ENCODE results near the gene VPS36.
"Not testable (repeated sequence)": the region's sequence is repeated elsewhere in the genome, so short reads cannot be mapped to it uniquely, and the experiment has no call there.

VPS36 gene

DNA sequence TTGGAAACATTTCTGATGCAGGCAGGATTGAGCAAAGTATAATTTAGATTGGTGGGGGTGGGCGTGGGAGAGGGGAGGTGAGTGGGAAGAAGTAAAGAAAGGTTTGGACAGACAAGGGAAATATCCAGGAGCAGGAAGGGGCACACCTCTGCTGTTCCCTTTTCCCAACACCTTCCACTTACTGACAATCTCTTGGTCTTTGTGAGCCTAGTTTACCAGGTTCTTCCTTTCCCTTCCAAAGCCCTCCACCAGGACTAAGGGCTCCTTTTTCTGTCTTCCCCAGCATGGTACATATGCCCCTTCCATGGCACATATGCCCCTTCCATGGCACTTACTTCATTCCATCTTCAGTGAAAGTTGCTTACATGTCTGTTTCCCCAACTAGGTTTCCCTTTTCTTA lies 38.3 kb downstream of the VPS36 start:
- H3K27ac Mint-ChIP-seq = no peak overlapping the region
- H3K4me3 Mint-ChIP-seq = no peak overlapping the region
- peaks cover 4% of the 10 kb centered on the region for H3K27me3 Mint-ChIP-seq
- CTCF ChIA-PET = interaction anchor here (1.6 kb wide), 1 partner anchor 10 kb away, joined by 3 read pairs; no protein-coding TSS in a partner anchor
- peaks cover 19% of the 10 kb centered on the region for H3K36me3 Mint-ChIP-seq
- no peaks in the 10 kb centered on the region for H3K9me3 Mint-ChIP-seq
- no peaks in the 10 kb centered on the region for H3K4me1 Mint-ChIP-seq
- no peak for DNase-seq

DNA sequence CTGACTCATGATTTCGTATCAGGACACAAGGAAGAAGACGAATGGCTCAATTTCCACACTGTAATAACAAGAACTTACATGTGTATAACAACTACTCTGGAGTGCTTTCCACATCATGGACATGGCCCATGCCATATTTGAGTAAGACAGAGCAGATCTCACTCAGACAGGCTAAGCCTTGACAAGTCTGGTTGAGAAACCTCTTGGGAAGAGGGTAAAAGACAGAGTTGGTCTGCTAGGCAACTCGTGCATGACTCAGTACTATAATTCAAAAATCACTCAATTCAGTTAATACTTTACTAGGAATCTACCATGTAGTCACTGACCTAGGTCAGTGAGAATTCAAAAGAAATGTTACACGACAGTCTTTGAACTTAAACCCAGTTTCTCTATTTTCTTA lies 38.8 kb downstream of the VPS36 start:
- DNase-seq = no peak
- Mint-ChIP-seq H3K27me3 (peaks cover 4% of the 10 kb centered on the region), H3K36me3 (peaks cover 16% of the 10 kb centered on the region), H3K4me1 (no peaks in the 10 kb centered on the region), H3K27ac (no peak overlapping the region), H3K4me3 (no peak overlapping the region), H3K9me3 (no peaks in the 10 kb centered on the region)
- CTCF ChIA-PET = interaction anchor here (1.6 kb wide), 1 partner anchor 11 kb away, joined by 3 read pairs; no protein-coding TSS in a partner anchor

DNA sequence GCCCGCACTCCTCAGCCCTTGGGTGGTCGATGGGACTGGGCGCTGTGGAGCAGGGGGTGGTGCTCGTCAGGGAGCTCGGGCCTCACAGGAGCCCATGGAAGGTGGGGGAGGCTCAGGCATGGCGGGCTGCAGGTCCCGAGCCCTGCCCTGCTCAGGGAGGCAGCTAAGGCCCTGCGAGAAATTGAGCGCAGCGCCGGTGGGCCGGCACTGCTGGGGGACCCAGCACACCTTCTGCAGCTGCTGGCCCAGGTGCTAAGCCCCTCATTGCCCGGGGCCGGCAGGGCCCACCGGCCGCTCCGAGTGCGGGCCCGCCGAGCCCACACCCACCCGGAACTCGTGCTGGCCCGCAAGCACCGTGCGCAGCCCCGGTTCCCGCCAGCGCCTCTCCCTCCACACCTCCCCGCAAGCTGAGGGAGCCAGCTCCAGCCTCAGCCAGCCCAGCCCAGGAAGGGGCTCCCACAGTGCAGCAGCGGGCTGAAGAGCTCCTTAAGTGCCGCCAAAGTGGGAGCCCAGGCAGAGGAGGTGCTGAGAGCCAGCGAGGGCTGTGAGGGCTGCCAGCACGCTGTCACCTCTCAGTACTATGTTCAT lies 42.3 kb downstream of the VPS36 start:
- H3K9me3 Mint-ChIP-seq, H3K27ac Mint-ChIP-seq, H3K4me3 Mint-ChIP-seq, DNase-seq, H3K36me3 Mint-ChIP-seq, CTCF ChIA-PET: not testable (repeated sequence)
- H3K27me3 Mint-ChIP-seq = peaks cover 33% of the 10 kb centered on the region
- peaks cover 19% of the 10 kb centered on the region for H3K4me1 Mint-ChIP-seq

DNA sequence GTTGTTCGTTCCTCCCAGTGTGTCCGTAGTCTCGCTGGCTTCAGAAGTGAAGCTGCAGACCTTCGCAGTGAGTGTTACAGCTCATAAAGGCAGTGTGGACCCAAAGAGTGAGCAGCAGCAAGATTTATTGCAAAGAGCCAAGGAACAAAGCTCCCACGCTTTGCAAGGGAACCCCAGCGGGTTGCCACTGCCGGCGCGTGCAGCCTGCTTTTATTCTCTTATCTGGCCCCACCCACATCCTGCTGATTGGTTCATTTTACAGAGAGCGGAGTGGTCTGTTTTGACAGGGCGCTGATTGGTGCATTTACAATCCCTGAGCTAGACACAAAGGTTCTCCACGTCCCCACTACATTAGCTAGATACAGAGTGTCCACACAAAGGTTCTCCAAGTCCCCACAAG lies 43.0 kb downstream of the VPS36 start:
- DNase-seq, H3K4me3 Mint-ChIP-seq, CTCF ChIA-PET, H3K27ac Mint-ChIP-seq, H3K9me3 Mint-ChIP-seq, H3K36me3 Mint-ChIP-seq: not testable (repeated sequence)
- Mint-ChIP-seq H3K4me1 (peaks cover 19% of the 10 kb centered on the region), H3K27me3 (peaks cover 37% of the 10 kb centered on the region)

DNA sequence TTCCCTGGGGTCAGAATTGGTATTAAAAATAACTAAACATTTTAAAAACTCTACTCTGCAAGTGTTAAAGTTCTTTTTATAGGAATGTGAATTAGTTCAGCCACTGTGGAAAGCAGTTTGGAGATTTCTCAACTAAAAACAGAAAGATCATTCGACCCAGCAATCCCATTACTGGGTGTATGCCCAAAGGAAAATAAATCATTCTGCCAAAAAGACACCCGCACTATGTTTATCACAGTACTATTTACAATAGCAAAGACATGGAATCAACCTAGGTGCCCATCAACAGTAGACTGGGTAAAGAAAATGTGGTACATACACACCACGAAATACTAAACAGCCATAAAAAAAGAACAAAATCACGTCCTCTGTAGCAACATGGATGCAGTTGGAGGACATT lies 43.8 kb downstream of the VPS36 start:
- Mint-ChIP-seq H3K27ac (no peak overlapping the region), H3K36me3 (peaks cover 4% of the 10 kb centered on the region), H3K9me3 (no peaks in the 10 kb centered on the region), H3K27me3 (peaks cover 39% of the 10 kb centered on the region), H3K4me1 (peaks cover 19% of the 10 kb centered on the region), H3K4me3 (peak overlapping the region; percentile 23)
- CTCF ChIA-PET = no interaction called here
- no peak for DNase-seq

DNA sequence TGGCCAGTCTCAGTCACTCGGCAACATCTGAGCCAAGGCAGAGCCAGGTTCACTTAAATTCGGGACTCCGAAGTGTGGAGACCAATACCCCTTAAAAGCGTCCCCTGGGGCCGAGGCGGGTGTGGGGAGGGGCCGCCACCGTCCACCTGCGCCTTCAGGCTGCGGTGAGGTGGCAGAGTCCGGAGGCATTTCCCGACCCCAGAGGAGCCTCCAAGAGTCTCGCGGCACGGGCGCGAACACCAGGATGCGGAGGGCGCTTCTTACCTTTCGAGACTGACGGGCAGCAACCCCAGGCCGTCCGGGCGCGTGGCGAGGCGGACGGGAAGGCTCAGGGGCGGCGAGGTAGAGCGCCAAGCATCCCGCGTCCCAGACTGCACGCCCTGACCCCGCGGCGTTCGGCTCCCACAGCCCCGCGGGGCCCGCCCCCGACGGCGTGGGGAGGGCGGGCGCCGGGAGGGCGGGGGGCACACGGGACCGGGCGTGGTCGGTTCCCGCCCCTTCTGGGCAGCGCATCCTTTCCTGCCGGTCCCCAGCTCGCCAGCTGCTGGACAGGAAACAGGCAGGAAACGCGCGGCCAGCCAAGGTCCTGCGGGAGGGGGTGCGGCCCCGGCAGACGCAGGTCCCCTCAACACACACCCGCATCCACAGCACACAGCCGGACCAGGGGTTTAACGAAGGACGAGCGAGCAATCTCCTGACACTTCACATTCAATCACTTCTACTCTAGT lies 44.5 kb downstream of the VPS36 start, which contains the start of gene THSD1:
TSS of gene THSD1 (minus strand) at position 406 of the 728 bp plus-strand sequence. CDS start 3,572 bp downstream, outside the sequence.
- no peaks in the 10 kb centered on the region for H3K9me3 Mint-ChIP-seq
- DNase-seq = peak; percentile 34
- H3K27me3 Mint-ChIP-seq = peaks cover 39% of the 10 kb centered on the region
- peak within 1 kb of the TSS; percentile 60 for H3K4me3 Mint-ChIP-seq
- CTCF ChIA-PET = no interaction called here
- peaks cover 19% of the 10 kb centered on the region for H3K4me1 Mint-ChIP-seq
- H3K36me3 Mint-ChIP-seq = peaks cover 2% of the 10 kb centered on the region
- H3K27ac Mint-ChIP-seq = no peak within 1 kb of the TSS

DNA sequence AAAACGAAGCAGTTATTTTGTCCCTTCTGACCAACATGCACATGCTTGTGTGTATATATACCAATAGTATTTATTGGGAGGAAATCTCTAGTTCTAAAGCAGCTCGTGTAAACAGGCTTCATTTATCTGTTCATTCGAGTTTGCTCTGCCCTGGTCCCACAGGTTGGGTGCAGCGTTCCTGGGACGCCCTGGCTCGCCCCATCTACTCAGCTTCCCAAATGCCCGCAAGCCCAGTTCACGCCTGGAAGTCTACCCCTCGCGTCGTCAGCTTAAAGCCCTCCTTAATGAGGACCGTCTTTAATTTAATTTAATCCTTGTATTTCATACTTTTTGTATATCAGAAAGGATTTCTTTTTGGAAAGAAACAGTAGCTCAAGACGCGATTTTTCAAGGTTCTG lies 45.1 kb downstream of the VPS36 start:
- H3K4me3 Mint-ChIP-seq = peak overlapping the region; percentile 60
- peaks cover 2% of the 10 kb centered on the region for H3K36me3 Mint-ChIP-seq
- CTCF ChIA-PET = interaction anchor here (0.6 to 1.0 kb wide), 2 partner anchors 45 to 95 kb away, joined by 3 read pairs; partner anchors contain the start of gene VPS36
- DNase-seq = no peak
- H3K9me3 Mint-ChIP-seq = no peaks in the 10 kb centered on the region
- H3K27me3 Mint-ChIP-seq = peaks cover 39% of the 10 kb centered on the region
- no peak overlapping the region for H3K27ac Mint-ChIP-seq
- H3K4me1 Mint-ChIP-seq = peaks cover 19% of the 10 kb centered on the region

DNA sequence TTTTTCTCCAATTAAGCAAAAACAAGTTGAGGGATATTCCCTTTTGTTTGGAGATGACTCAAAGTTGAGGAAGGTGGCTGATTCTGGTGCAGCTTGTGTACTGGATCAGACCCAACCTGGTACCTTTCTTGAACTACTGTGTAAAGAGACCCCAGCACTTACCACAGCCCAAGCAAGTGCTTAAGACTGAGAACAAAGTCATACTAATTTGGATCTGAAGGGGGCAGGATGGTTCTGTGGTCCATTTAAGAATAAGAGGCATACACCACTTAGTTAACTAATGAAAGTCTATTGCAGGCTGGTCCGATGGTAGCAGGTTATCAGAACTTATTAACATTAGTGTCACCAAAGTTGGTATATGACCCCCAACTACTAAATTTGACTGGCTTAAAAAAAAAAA lies 50.7 kb downstream of the VPS36 start:
- Mint-ChIP-seq H3K36me3 (no peaks in the 10 kb centered on the region), H3K27me3 (peaks cover 32% of the 10 kb centered on the region), H3K27ac (no peak overlapping the region), H3K4me1 (peaks cover 8% of the 10 kb centered on the region), H3K9me3 (no peaks in the 10 kb centered on the region), H3K4me3 (no peak overlapping the region)
- no peak for DNase-seq
- CTCF ChIA-PET = no interaction called here

DNA sequence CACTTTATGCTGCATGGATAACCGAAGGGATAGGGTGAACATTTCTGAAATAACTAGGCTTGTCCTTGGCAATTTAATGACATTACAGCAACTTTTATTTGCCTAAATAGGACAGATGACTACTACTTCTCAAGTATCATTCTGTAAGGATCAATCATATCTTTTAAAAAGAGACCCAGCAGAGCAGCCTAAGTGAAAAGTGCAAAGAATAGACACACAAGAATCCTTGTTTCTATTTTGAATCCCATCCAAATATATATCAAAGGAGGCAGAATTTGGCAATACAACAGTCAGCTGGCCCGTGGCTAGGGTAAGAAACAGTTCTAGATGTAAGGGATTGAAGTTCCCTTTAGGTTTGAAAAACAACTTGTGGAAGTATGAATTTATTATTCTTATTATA lies 51.4 kb downstream of the VPS36 start:
- no peaks in the 10 kb centered on the region for H3K9me3 Mint-ChIP-seq
- no peaks in the 10 kb centered on the region for H3K36me3 Mint-ChIP-seq
- no peak for DNase-seq
- CTCF ChIA-PET = no interaction called here
- peaks cover 28% of the 10 kb centered on the region for H3K27me3 Mint-ChIP-seq
- H3K27ac Mint-ChIP-seq = no peak overlapping the region
- no peak overlapping the region for H3K4me3 Mint-ChIP-seq
- H3K4me1 Mint-ChIP-seq = peaks cover 2% of the 10 kb centered on the region

DNA sequence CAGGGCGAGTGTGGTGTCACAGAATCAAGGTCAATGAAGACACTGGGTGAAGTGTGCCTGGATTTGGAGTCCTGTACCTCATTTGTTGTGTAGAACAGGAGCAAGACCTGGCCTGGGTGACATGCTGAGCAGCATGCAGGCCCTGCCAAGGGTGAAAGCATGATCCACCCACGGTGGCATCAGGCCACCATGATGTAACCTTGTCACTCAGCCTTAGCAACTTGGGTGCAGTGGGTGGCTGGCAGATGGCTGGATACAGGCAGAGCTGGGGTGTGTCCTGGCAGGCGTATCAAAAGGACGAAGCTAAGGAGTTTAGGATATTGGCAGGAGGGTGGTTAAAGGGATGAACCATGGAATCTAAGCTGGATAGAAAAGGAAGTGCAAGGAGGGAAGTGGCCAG lies 54.7 kb downstream of the VPS36 start:
- DNase-seq = no peak
- no peaks in the 10 kb centered on the region for H3K9me3 Mint-ChIP-seq
- H3K4me3 Mint-ChIP-seq = no peak overlapping the region
- H3K27me3 Mint-ChIP-seq = peaks cover 17% of the 10 kb centered on the region
- no peaks in the 10 kb centered on the region for H3K4me1 Mint-ChIP-seq
- H3K36me3 Mint-ChIP-seq = no peaks in the 10 kb centered on the region
- no peak overlapping the region for H3K27ac Mint-ChIP-seq
- CTCF ChIA-PET = no interaction called here

DNA sequence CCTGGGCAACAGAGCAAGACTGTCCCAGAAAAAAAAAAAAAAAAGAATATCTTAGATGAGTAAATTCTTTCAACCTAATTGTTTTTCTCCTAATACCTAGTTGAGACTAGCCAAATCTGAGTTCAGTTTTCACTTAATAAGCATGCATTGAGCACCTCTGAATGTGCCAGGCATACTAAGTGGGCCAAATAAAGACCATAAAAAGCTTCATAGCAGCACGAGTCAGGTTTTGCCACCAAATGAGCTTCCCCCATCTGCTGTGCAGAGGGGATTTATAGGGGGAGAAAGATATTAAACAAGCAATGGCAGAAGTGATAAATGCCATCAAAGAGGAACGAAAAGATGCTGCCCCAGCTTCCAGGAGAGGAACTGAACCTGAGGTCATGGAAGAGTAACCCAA lies 55.8 kb downstream of the VPS36 start:
- CTCF ChIA-PET = no interaction called here
- H3K4me3 Mint-ChIP-seq = no peak overlapping the region
- H3K9me3 Mint-ChIP-seq = no peaks in the 10 kb centered on the region
- peaks cover 17% of the 10 kb centered on the region for H3K27me3 Mint-ChIP-seq
- no peak overlapping the region for H3K27ac Mint-ChIP-seq
- H3K4me1 Mint-ChIP-seq = no peaks in the 10 kb centered on the region
- H3K36me3 Mint-ChIP-seq = no peaks in the 10 kb centered on the region
- no peak for DNase-seq

DNA sequence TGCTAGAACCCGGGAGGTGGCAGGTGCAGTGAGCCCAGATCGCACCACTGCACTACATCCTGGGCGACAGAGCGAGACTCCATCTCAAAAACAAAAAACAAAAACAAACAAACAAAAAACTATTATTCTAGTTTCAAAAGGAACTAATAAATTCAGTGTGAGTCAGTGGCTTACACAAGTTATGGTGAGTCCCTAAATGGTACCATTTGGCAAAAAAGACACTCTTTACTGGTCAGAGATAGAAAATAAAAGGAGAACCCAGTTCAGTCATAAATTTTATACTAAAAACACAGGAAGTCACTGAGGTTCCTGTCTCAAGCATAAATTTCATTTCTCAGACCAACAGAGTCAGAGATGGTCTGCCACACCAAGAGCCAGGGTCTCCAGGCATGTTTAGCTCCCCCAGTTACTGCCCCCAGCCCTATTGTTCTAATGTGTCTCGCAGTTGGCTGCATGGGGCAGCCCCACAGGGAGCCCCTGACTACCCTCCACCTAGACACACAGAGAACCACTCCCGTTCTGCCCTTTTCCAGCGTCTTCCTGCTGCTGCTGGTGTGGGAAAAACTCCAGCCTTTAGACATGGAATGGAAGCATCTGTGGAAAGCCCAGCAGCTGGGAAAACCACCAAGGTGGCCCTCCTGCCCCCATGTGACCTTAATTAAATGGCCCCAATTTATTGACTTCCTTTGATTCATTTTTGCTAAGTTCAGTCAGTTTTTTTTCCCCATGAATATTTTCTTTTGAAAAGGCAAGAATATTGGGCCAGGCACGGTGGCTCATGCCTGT lies 56.7 kb downstream of the VPS36 start:
- Mint-ChIP-seq H3K4me1 (no peaks in the 10 kb centered on the region), H3K36me3 (no peaks in the 10 kb centered on the region), H3K4me3 (no peak overlapping the region), H3K9me3 (no peaks in the 10 kb centered on the region), H3K27ac (no peak overlapping the region), H3K27me3 (peaks cover 17% of the 10 kb centered on the region)
- no peak for DNase-seq
- CTCF ChIA-PET = no interaction called here

DNA sequence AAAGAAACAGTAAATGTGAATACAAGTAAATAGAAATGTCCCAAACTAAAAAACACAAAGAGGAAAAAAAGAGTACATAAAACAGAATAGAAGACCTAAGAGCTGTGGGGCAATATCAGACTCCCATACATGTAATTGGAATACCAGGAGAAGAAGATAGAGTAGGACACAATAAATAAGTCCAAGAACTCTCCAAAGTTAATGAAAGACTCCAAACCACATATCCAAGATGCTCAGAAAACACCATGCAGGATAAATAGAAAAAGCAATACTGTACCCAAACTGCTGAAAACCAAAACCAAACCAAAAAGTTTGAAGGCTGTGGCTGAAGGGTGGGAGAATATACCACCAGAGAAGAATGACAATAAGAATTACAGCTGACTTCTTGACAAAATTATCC lies 62.7 kb downstream of the VPS36 start:
- no peaks in the 10 kb centered on the region for H3K4me1 Mint-ChIP-seq
- no peak overlapping the region for H3K4me3 Mint-ChIP-seq
- no peak overlapping the region for H3K27ac Mint-ChIP-seq
- DNase-seq = no peak
- no peaks in the 10 kb centered on the region for H3K36me3 Mint-ChIP-seq
- H3K27me3 Mint-ChIP-seq = no peaks in the 10 kb centered on the region
- CTCF ChIA-PET = no interaction called here
- H3K9me3 Mint-ChIP-seq = no peaks in the 10 kb centered on the region

DNA sequence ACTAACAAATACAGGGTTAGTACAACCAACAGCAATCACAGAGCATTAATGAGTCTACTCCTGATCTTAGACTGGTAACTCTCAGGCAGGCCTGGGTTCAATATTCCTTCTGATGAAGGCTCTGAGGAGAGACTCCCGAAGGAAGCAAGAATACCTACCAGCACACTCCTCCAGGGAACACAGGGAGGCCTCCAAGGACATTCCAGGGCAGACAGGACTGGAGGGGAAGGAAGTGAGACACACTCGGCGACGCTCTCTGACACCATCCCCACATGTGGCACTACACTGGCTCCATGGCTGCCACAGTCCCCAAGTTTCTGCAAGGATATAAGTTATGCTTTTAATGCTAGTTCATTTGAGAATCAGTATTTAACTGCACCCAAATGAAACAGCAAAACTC lies 64.6 kb downstream of the VPS36 start:
- no peak overlapping the region for H3K27ac Mint-ChIP-seq
- no peaks in the 10 kb centered on the region for H3K27me3 Mint-ChIP-seq
- H3K9me3 Mint-ChIP-seq = no peaks in the 10 kb centered on the region
- no peak overlapping the region for H3K4me3 Mint-ChIP-seq
- no peaks in the 10 kb centered on the region for H3K36me3 Mint-ChIP-seq
- CTCF ChIA-PET = no interaction called here
- DNase-seq = no peak
- H3K4me1 Mint-ChIP-seq = no peaks in the 10 kb centered on the region

DNA sequence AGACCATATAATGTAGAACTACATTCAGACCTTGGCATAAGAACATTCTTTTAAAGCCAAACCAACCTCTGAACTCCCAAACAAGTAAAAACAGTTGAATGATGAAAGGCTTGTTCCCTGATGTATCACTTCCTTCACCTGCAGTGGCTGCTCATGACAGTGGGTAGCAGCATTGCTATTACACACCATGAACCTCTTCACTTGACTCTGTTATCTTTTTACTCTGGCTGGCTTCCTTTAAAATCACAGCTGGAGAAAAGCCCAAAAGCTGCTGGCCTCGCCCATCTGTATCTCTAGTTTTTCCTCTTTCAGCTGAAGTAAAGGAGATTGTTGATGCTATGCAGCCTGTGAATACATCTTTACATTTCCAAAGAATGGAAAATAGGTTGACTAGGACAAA lies 67.1 kb downstream of the VPS36 start:
- CTCF ChIA-PET = no interaction called here
- H3K9me3 Mint-ChIP-seq = no peaks in the 10 kb centered on the region
- H3K27ac Mint-ChIP-seq = no peak overlapping the region
- no peaks in the 10 kb centered on the region for H3K4me1 Mint-ChIP-seq
- H3K36me3 Mint-ChIP-seq = no peaks in the 10 kb centered on the region
- no peaks in the 10 kb centered on the region for H3K27me3 Mint-ChIP-seq
- no peak for DNase-seq
- H3K4me3 Mint-ChIP-seq = no peak overlapping the region

All from activated naive CD4-positive, alpha-beta T cell treated with anti-CD3 and anti-CD28 coated beads, Interleukin-2, amount 10 ng/mL, durations not matched to agents 7 days and 5 days (primary cell).